ENCODE results near the gene SCG5.
A peak's percentile ranks its signal among the peaks of the same experiment; 100 is the strongest.

The SCG5 gene

DNA sequence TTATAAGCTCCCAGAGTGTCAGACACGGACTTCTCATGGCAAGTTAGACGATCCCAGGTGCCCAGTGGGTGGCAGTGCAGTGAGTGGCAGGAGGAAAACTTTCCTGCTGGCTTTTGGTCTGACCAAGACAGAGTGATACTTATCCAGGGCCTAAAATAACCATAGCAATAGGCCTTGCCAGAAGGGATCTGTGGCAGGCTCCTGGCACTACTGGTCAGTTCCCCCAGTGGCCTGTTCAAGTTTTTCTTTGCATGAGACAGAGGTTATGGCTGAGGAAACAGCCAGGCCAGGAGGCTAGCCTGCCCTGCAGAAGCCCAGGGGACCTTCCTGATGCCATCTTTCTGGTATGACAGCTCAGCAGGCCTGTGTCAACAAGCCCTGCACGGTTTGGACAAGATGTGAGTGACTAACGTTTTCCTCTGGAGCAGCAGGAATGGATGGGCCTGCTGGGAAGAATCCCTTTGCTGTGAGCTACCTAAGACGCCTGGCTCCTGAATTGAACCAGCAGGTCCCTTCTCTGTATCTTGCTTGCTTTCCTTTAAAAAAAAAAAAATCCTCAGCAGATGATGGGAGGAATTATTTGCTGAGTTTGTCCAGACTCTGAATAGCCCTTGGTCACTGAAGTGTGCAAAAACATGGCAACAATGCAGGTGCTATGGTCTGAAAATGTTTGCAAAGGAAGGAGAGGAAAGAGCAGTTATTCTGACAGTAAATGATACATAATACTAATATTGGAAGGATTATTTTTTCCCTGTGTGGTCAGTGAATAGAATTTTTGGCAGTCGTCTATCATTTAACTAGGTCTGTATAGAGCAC is 18.0 kb downstream of the SCG5 start:
- DNase-seq: no peak

DNA sequence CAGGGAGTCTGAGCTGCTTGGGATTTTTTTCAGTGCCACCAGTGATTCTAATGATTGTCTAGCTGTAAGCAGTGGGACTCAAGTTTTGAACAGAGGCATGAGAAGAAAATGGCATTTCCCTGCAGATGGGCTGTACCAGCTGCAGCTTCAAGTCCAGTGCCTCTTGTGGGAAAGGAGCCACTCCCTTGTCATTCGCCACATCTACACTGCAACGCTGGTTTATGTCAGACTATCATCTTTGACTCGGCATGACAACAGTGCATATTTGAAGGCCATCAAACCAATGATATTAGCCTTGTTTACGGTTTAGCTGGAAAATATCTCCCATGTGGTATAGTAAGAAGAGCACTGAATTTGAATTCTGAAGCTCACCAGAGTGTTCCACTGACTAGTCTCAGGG is 22.2 kb downstream of the SCG5 start:
- no peak for DNase-seq

DNA sequence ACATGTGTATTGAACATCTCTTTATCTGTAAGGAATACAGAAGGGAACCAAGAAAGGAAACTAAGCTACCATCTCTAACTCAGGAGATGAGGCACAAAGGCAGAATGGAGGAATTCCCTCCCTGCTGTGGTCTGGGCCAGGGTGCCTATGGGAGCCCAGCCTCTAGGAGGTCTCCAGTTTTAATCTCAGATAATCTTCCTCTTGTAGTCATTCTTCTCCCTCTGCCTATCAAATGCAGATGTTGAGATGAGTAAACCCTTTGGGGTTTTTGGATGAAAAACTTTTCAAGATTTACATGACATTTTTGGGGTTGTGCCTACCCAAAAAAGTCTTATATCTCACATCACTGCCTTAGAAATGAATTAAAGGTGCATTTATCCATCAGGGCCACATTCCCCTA is 23.3 kb downstream of the SCG5 start:
- DNase-seq: no peak

DNA sequence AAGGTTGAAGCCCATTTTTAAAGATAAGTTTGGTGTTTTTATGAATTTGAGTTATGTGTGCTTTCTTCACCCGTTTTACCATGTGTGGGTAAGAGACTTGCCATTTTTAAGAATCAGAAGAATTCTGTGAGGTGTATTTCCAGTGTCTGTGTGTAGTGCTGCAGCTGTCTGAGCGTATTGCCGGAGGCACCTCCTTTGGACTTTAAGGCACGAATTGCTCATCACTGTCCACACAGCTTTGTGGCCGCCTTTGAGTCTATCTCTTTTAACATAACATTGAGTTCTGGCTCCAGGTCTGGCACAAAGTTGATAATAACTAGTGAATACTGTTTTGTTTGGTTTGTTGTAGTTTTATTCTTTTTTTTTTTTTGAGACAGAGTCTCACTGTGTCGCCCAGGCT is 25.8 kb downstream of the SCG5 start:
- DNase-seq: no peak

DNA sequence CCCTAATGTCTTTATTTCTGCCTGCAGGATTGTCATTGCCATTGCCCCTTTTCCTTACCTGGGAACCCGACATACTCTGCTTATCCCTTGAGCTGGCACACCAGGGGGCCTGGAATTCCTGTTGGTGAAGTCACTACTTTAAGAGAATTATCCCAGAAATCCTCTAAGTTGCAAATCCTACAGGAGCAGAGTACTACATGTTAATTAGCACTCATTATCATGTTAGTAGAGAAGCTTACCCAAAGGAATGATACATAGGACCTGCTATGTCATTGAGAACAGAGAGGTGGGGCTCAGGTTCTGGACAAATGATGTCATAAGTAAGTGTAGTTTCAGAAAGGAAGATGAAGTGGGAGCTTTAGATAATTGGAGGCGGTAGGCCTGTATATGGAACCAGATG is 27.4 kb downstream of the SCG5 start:
- DNase-seq: no peak

DNA sequence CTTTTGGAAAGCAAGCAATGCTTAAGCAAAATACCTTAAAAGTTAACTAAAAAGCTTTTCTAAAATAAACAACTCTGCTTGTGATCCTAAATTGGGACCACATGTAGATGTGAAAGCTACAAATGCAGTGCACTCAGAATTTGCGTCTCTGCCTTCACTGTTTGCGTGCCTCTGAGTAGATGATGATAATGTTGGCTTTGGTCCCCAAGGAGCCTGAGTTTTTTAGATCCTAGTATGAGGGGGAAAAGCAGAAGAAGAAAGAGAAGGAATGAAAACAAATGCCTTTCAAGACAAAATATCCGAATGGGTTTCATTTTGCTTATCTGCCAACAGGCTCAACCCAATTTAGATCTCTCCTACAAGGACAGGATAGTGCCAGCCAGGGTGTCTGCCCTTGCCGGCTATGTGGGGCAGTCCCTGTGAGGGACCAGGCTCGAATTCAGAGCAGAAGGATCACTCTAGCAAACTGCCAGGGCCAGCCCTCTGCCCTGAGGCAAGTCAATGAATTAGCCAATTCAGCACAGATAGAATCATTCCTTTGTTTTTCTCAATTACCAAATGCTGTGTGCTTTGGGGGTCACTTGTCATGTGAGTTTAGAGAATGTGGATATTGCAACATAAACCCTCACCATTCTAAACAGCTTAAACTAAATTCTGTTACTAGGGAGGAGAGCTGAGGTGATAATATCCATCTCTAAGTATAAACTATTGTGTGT is 28.5 kb downstream of the SCG5 start:
- DNase-seq: no peak

DNA sequence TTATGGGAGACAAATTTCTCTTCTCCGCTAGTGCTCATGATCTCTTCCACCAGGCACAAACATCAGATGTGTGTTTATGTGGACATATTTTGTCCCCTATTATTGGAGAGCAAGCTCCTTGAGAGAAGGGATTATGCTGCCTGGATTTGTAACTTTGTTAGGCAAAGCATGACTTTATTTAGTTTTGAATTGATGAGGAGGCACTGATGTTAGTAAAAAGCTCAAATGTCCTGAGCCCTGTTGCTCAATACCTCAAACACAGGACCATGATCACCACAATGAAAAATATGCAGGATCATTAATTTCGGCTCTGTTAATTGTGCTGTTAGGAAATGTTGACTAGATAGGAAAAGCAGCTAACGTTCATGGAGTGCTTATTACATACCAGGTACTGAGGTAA is 29.1 kb downstream of the SCG5 start:
- DNase-seq: no peak

DNA sequence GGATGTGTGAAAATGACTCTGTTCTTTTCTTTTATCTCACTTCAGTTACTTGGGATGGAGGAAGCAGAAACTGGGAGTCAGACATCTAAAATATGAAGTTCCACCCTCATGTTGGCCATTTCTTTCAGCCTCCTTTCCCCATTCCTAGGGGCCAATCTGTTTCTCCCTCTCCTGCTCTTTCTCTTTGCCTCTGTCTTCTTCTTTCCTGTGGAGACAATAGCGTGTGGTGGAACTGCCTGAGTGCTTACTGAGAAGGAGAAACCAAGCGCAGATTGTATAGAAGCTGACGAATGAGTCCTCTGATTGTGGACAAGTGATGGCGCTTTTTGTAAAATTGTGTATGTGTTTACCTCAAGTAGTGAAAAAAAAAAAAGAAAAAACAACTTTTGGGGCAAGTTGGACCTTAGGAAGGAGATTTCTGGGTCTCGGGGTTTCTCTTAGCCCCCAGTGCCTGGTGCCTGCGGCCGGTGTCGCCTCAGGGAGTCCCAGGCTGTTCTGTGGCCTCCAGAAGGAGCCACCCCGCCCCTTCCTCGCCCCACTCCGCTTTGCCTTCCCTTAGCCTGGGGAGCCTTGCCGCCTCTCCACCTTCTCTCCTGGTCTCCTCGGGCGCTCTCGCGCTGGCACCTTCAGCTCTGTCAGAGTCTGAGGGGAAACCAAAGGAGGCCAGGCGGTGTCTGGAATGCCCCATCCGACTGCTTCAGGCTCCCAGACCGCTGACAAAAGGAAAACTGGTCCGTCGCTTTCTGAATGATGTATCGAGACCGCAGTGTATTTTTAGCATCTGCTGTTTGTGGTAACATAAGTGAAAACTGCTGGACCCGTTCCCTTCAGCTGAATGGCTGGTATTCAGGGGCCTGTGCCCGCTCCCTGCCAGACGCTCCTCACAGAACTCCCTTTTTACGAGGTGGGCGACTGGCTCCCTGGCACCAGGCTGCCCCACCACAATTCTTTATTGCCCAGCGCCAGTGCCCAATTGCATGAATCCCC is 30.1 kb downstream of the SCG5 start:
- no peak for DNase-seq

DNA sequence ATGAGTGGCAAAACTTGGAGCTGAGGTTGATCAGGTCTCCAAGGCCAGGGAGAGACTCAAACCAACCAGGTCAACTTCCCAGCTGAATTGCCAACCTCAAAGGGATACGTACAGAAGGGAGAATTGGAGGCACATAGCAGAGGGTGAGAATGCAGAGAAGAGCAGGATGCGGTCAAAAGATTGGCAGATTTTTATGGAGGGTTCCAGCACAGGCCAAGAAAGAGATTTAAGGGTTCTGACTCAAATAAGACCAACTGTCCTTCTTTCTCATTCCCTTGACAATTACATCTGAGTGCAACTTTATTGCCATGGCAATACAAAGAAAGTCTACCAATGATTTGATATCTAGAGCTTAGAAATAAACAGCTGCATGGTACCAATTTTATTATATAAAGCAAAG is 33.2 kb downstream of the SCG5 start:
- DNase-seq: no peak

DNA sequence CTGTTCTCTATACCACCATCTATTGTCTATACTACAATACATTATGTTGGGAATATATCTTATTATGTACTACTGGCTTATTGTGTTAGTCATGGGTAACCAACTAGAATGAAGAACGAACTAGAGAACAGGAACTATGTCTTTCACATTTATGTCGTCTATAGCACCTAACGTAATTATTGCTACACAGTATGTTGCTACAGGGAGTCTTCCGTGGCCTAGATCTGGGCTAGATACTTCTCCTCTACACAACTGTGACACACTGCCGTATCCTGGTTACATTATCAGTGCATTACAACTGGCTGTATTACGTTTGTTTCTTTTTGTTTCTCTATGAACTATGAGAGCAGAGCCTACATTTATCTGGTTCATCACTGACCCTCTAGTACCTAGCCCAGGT is 34.0 kb downstream of the SCG5 start:
- no peak for DNase-seq

DNA sequence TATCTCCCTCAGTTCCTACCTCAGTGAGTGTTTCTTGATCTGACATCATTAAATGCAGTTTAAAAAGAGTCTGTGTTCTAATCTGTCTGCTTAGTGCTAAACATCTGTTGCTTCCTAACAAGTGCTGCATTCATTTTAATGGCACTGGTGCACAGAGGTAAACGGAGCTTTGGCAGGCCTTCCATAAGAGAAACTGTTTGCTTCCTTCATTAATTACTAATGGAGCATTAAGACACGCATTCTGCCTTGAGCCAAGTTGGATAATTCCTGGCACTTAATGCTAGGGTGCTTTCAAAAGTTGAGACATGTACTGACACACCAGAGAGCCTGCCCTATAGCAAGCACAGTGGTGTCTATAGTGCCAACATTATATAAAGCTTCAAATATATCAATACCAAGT is 34.7 kb downstream of the SCG5 start:
- DNase-seq: no peak

DNA sequence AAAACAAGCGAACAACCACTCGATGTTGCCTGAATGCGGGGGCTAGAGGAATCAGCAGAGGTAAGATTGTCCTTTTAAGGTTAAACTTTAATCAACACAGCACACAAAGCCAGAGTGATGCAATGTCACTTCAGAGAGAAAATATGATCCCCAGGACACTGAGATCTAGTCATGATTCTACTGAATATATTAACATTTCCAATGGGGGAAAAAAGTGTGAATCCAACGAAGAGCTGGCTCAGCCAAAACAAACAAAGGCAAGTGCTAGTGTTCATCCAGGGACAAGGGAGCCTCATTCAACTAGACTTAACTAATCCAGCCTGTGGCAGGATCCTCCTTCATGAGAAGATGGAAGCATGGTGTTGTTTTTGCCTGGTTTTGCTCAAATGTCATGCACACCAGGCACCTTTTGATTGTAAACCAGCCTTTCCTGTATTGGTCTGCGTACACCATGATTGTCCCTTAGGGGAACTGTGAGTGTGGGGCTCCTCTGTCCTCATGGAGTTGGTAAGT is 35.8 kb downstream of the SCG5 start:
- no peak for DNase-seq

DNA sequence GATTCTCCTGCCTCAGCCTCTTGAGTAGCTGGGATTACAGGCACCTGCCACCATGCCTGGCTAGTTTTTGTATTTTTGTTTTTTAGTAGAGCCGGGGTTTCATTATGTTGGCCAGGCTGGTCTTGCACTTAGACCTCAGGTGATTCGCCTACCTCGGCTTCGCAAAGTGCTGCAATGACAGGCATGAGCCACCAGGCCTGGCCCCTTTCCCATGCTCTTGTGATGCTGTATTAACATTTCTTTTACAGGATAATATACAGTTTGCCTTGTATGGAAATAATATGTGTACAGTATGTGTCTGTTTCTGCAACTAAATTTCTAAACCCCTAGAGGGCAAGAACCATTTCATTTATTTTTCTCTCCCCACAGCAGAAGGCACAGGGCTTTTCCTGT is 37.8 kb downstream of the SCG5 start:
- no peak for DNase-seq

DNA sequence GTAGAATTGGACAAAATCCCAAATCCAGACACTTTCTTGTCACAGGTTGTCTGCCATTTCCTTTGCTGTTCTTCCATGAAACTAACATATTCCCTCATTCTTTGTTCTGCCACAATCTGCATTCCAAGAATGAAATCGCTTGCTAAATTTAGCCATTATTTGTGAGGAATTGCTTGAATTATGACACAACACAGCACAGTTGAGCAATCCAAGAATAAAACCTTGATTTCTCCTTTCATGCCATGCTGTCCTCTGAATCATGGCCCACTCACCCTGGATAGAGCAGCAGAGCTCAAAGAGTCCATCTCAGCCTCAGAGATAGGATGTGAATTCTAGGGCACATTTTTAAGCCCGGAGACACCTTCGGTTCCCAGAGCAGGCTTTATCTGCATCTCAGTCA is 41.1 kb downstream of the SCG5 start:
- DNase-seq: peak; percentile 68

DNA sequence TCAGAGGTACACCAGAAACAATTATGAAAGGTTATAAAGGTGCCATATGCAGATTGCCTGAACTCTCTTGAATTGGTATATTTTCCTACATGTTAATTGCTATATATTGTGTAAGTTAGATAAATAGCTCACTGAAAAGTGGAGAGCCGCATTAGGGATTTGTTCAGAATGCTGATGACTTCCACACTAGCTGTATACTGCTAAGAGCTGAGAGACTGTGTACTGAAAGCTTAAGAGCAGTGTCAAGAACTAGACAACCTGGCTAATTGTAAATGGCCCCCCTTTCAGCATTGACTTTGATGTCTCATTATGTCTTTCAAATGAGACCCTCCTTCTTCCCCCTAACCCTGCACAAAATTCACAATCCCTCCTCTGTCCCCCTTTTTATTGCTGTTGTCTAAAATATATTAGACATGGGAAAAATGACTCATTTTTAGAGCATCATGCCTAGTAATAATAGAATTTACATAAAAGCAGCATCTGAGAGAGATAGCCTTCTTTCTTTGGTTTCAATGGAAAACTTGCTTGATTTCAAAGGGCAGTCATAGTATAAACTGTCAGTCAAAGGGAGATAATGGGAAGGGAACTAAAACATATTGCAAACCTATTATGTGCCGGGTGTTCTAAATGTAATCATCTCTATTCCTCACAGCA is 41.6 kb downstream of the SCG5 start:
- DNase-seq: no peak

DNA sequence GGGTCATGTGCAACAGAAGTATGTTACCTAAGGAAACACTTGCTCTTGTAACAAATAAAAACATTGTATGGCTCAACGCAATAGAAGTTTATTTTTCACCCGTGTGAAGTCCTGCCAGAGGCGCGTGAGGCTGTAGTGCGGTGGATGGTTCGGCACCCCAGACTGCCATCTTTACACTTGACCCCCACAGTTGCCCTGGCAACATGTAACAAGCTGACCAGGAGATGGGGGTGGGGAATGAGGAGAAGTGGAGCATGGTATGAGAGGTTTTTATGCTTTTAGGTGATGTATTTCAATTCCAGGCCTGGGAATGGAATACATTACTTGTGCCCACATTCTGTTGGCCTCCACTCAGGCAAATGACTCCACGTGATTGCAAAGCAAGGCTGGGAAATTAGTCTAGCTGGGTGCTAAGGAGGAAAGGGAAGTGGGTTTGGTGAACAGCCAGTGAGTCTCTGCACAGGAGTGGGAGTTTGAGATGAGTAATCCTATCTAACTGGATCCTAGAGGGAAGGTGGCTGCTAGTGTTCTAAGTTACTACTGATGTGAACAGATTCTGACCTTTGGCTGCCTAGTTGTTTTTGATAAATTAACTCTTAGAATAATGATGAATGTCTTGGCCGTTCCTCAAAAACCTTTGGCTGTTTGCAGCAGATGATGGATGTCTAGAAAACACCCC is 42.5 kb downstream of the SCG5 start:
- peak; percentile 91 for DNase-seq

DNA sequence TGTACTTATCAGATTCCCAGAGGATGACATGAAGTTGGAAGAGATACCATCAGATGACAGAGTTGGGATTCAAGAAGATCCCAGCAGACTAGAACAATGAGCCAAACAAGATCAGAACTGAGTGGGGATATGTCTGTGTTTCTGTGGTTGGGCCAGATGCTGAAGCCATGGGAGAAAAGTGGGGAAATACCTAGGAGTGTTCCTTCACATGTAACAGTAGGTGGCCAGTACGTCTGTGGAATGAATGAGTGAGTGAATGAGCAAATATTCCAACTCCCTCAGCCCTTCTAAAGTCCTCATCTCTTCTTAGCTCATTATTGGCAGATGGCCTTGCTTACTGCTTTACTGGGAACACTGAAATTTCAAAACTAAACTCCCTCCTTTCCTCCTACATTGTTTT is 44.1 kb downstream of the SCG5 start:
- no peak for DNase-seq

DNA sequence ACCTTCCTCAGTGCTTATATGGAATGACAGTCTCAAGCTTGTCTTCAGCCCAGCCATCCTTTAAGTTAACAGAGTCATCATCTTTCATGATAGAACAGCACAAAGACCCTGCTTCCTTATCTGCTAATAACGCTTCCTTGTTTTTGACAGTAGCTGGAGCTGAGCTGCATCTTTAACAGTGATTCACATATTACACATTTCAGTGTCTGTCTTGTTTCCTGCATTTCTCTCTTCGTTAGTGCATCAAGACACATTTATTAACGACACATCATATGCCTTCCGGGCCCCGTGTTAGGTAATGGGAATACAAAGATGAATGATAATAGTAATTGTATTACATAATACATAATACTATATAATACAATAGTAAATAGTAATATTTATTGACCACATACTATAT is 46.0 kb downstream of the SCG5 start:
- DNase-seq: no peak

DNA sequence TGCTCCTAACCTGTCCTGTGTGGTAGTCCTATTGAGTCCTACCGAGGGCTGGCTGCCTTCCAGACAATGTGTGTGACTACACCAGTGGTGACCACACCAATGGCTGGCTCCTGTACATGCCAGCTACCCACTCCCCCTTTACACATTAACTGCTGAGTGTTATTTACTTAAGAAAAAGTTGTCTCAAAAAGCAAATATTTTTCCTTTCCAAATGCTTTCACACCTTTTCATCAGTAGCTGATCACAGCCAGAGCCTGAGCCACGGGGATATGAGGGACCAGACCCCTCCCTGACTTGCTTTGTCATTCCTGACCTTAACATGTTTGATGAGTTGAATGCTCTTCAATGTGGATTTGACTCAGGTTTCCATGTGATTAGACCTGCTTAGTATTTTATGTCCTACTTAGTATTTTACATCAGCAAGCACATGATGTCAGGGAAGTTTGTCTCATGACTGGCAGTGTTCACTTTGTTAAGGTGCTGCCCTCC is 46.7 kb downstream of the SCG5 start:
- no peak for DNase-seq

DNA sequence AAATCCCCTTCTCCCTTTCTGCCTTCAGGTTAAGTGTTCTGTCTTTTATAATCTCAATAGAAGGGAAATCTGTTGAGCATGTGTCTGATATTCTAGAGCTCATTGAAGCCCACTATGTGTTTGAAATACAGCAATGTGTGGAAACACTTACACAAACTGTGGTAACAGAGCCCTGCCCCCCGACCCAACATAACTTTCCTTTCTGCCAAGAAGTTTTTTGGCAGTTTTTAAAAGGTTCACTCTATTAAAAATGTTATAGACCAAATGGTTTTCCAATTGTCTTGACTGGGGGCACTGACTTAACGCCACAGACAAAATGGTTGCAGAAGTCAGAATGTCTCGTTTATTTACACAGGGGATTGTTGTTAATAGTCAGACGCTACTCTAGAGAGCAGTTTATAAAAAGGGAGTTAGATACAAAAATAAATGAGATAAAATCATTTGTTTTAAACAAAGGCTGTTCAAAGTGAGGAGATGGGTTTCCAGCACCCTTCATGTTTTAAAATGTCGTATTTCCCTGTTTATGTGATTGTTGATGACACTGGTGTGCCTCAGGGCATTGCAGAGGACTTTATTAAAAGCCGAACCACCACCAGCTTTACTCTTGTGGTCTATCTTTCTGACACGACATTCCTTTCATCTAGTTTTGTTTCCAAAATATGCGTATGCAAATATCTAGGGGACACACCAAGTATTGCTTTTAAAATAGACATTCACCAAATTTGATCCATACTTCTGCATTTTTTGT is 49.6 kb downstream of the SCG5 start:
- no peak for DNase-seq

DNA sequence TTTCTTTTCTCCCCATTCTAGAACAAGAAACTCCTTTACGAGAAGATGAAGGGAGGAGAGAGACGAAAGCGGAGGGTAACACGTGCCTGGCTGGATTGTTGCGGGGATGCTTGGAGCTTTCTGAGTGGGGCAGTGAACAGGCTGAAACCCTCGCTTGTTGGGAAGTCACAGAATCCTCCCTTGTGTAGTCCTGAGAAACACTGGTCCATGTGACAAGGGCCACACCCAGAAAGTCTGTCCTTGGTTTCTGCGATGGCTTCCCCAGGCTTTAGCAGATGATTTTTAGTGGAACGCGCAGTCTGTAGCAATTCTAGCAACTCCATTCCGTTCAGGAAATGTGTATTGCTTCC is 50.2 kb downstream of the SCG5 start:
- no peak for DNase-seq
